GM10266 (cell line): ENCODE results near the gene GHR.
"Not testable (repeated sequence)": the region's sequence is repeated elsewhere in the genome, so short reads cannot be mapped to it uniquely, and the experiment has no call there.

Experiments used
- DNase-seq: peaks from one replicate; pipeline ENCODE4 v3.0.0; 2012; ENCODE audit errors: extremely low spot score
- TF ChIP-seq, protein P1 (sequence below): IDR thresholded peaks from 2 replicates; pipeline ENCODE4 v1.5.1; 2012; ENCODE audit warnings: mild to moderate bottlenecking, low read depth; ENCODE audit not compliant: control insufficient read depth, insufficient read depth; ENCODE audit errors: missing control alignments

GHR gene

DNA sequence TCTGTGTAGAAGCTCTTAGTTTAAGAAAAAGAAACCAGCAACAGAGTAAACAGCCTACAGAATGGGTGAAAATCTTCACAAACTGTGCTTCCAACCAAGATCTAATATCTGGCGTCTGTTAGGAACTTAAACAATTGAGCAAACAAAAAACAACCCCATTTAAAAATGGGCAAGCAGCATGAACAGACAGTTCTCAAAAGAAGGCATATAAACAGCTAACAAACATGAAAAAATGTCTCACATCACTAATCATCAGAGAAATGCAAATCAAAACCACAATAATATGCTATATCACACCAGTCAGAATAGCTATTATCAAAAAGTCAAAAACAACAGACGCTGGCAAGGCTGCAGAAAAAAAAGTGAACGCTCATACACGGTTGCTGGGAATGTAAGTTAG is 249.7 kb downstream of the GHR start:
- TF ChIP-seq, protein P1, sequence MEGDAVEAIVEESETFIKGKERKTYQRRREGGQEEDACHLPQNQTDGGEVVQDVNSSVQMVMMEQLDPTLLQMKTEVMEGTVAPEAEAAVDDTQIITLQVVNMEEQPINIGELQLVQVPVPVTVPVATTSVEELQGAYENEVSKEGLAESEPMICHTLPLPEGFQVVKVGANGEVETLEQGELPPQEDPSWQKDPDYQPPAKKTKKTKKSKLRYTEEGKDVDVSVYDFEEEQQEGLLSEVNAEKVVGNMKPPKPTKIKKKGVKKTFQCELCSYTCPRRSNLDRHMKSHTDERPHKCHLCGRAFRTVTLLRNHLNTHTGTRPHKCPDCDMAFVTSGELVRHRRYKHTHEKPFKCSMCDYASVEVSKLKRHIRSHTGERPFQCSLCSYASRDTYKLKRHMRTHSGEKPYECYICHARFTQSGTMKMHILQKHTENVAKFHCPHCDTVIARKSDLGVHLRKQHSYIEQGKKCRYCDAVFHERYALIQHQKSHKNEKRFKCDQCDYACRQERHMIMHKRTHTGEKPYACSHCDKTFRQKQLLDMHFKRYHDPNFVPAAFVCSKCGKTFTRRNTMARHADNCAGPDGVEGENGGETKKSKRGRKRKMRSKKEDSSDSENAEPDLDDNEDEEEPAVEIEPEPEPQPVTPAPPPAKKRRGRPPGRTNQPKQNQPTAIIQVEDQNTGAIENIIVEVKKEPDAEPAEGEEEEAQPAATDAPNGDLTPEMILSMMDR = no peak
- DNase-seq = no peak

DNA sequence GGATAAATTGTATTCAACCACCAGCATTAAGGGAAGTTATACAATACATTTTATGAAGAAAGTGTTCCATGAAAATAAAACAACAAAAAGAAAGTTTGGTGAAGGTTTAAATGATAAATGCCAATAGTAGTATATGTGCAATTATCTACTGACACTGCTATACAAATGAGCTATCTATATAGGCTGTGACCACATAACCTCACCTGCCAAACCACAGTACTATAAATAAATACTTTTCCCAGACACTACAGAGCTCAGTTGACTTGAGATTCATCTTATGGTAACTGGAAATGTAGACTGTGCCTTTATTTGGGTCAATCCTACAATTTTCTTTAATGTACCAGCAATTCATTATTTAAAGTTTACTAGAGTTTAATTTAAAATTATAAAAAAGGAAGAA is 252.4 kb downstream of the GHR start:
- TF ChIP-seq, protein P1 = no peak
- DNase-seq = no peak

GRCh38 chr5:42676362-42676761 is 253.1 kb downstream of the GHR start:
- DNase-seq = no peak
- TF ChIP-seq, protein P1 = no peak

GRCh38 chr5:42677156-42677842 is 254.1 kb downstream of the GHR start:
- TF ChIP-seq, protein P1 = no peak
- DNase-seq = no peak

- TF ChIP-seq, protein P1 = no peak
Measured at GRCh38 chr5:42680046-42680445, 256.8 kb downstream of the GHR start.

GRCh38 chr5:42685078-42685477 is 261.8 kb downstream of the GHR start:
- DNase-seq = not testable (repeated sequence)

More at GRCh38 chr5:42680046-42680445, 256.8 kb downstream of the GHR start:
- DNase-seq = no peak

GRCh38 chr5:42689391-42689790 is 266.2 kb downstream of the GHR start:
- TF ChIP-seq, protein P1 = no peak
- no peak for DNase-seq
